CD4-positive, alpha-beta T cell (primary cell): ENCODE data around the gene ABLIM1. TPM values are rescaled to one million over a fixed set of nuclear protein-coding genes. Genes with fewer than 3 reads are reported as not detected.

Source experiments
- ATAC-seq: fragments of 200-7000 bp; cut with Tn5 transposase; one replicate; pipeline ENCODE4 v1.10.0; 2022; ENCODE audit warnings: mild to moderate bottlenecking; ENCODE audit not compliant: poor library complexity
- CTCF ChIA-PET: fragments of 350-600 bp; sonication (Branson Sonifier 250); formaldehyde crosslinking; loops from one replicate; lab custom pipeline; 2021; ENCODE audit warnings: antibody characterized with exemption, inconsistent platforms; lab: Charles Lee
- POLR2A ChIA-PET: fragments of 350-600 bp; sonication (Branson Sonifier 250); formaldehyde crosslinking; loops from one replicate; lab custom pipeline; 2021; ENCODE audit warnings: antibody characterized with exemption, inconsistent platforms; lab: Charles Lee
- DNase-seq, 14 experiments: peaks; one replicate each; pipeline ENCODE4 v3.0.0-alpha.2; 2013 to 2020; ENCODE audit warnings: mixed read lengths in 2 of 14
- H3K27ac ChIP-seq, 2 donors: one replicate each; pipeline versions ENCODE4 v1.5.1 to v1.7.0; 2013; ENCODE audit warnings: low read length in 2 of 2, low read depth in 1 of 2, mild to moderate bottlenecking in 1 of 2
- H3K27me3 ChIP-seq, 2 experiments: 1 replicate in 1 of 2; 2 replicates in 1 of 2; pipeline versions ENCODE4 v1.6.1 to v1.7.0; 2013; ENCODE audit warnings: low read length in 2 of 2, control low read depth in 1 of 2, mild to moderate bottlenecking in 1 of 2, moderate library complexity in 1 of 2; ENCODE audit not compliant: insufficient read depth in 2 of 2, control insufficient read depth in 1 of 2
- H3K36me3 ChIP-seq: one replicate; pipeline ENCODE4 v1.6.1; 2013; ENCODE audit warnings: low read length, control low read depth; ENCODE audit not compliant: insufficient read depth
- H3K4me1 ChIP-seq: one replicate; pipeline ENCODE4 v1.6.1; 2013; ENCODE audit warnings: low read length, control low read depth; ENCODE audit not compliant: insufficient read depth
- H3K4me3 ChIP-seq: one replicate; pipeline ENCODE4 v1.5.1; 2013; ENCODE audit warnings: mild to moderate bottlenecking, low read length, moderate library complexity
- H3K9me3 ChIP-seq, 2 experiments: 1 replicate in 1 of 2; 2 replicates in 1 of 2; pipeline versions ENCODE4 v1.6.1 to v1.7.0; 2013; ENCODE audit warnings: low read length in 2 of 2, mild to moderate bottlenecking in 2 of 2, control low read depth in 1 of 2, moderate library complexity in 1 of 2; ENCODE audit not compliant: control insufficient read depth in 1 of 2, insufficient read depth in 1 of 2
- H3K27ac Mint-ChIP-seq: one replicate; pipeline ENCODE4 v1.8.0; 2020; ENCODE audit warnings: mixed read lengths
- H3K27me3 Mint-ChIP-seq: one replicate; pipeline ENCODE4 v1.8.0; 2021; ENCODE audit warnings: mixed read lengths
- H3K36me3 Mint-ChIP-seq: one replicate; pipeline ENCODE4 v1.8.0; 2021; ENCODE audit warnings: low read depth, mixed read lengths
- H3K4me1 Mint-ChIP-seq: one replicate; pipeline ENCODE4 v1.8.0; 2021; ENCODE audit warnings: low read depth, mixed read lengths
- H3K4me3 Mint-ChIP-seq: one replicate; pipeline ENCODE4 v1.8.0; 2020; ENCODE audit warnings: mild to moderate bottlenecking, mixed read lengths
- H3K9me3 Mint-ChIP-seq: one replicate; pipeline ENCODE4 v1.8.0; 2020; ENCODE audit warnings: mixed read lengths
- CTCF ChIP-seq: fragments of 200-600 bp; IDR thresholded peaks from one replicate; pipeline ENCODE4 v1.8.0; 2022; ENCODE audit warnings: antibody characterized with exemption, mild to moderate bottlenecking
- intact Hi-C, 2 experiments: fragments of 100-400 bp; cut with DNase I in 1 of 2; cut with micrococcal nuclease in 1 of 2; formaldehyde crosslinking; loops; one replicate each; pipeline versions ENCODE4 v1.15.1 to v1.9.0; 2023 to 2025; cut with DNase I, micrococcal nuclease
- total RNA-seq, 174 experiments: library from RNA in 2 of 174; stranded (reverse) in 2 of 174; gene quantifications; one replicate each; pipeline ENCODE4 v1.2.3 and lab custom pipeline; 2021 to 2026

Gene ABLIM1
- total RNA-seq, 2 experiments from 2014 or later, result 217 to 224 TPM

- TF ChIP-seq CTCF, result no peak
- DNase-seq, result no peak
- ChIA-PET POLR2A (no interaction called here), CTCF (no interaction called here)
- Histone ChIP-seq H3K36me3 (no peaks in the 10 kb centered on the region), H3K27ac (no peak overlapping the region), H3K4me1 (no peaks in the 10 kb centered on the region), H3K27me3 (no peaks in the 10 kb centered on the region), H3K9me3 (no peaks in the 10 kb centered on the region), H3K4me3 (no peak overlapping the region)
- Mint-ChIP-seq H3K4me3 (no peak overlapping the region), H3K4me1 (no peaks in the 10 kb centered on the region), H3K27me3 (no peaks in the 10 kb centered on the region), H3K9me3 (no peaks in the 10 kb centered on the region), H3K36me3 (no peaks in the 10 kb centered on the region), H3K27ac (no peak overlapping the region)
- intact Hi-C loops, result loop anchor here in 1 of 2 experiments (1.0 kb wide), 1 partner anchor 26 kb away; no protein-coding TSS in a partner anchor
- no peak for ATAC-seq
Measured at GRCh38 chr10:114649217-114649903, 8.7 kb downstream of the ABLIM1 start.

- no peaks in the 10 kb centered on the region for H3K9me3 Mint-ChIP-seq
Measured at GRCh38 chr10:114648368-114648767, 9.7 kb downstream of the ABLIM1 start.

GRCh38 chr10:114647545-114648138, 10.4 kb downstream of the ABLIM1 start:
- no peaks in the 10 kb centered on the region for H3K9me3 ChIP-seq
- CTCF ChIA-PET, result interaction anchor here (1.2 kb wide), 1 partner anchor 343 kb away, joined by 3 read pairs; no protein-coding TSS in a partner anchor
- Mint-ChIP-seq H3K27ac (no peak overlapping the region), H3K4me1 (no peaks in the 10 kb centered on the region), H3K36me3 (no peaks in the 10 kb centered on the region), H3K4me3 (no peak overlapping the region), H3K27me3 (no peaks in the 10 kb centered on the region), H3K9me3 (no peaks in the 10 kb centered on the region)
- POLR2A ChIA-PET, result no interaction called here
- no peak overlapping the region for H3K4me3 ChIP-seq
- no peaks in the 10 kb centered on the region for H3K27me3 ChIP-seq
- no peaks in the 10 kb centered on the region for H3K36me3 ChIP-seq
- ATAC-seq (no peak), DNase-seq (no peak)
- no peak overlapping the region for H3K27ac ChIP-seq
- intact Hi-C loops, result no loop called here
- TF ChIP-seq CTCF, result no peak
- H3K4me1 ChIP-seq, result no peaks in the 10 kb centered on the region

More at GRCh38 chr10:114648368-114648767, 9.7 kb downstream of the ABLIM1 start:
- Histone ChIP-seq H3K4me3 (no peak overlapping the region), H3K27ac (no peak overlapping the region), H3K36me3 (no peaks in the 10 kb centered on the region), H3K9me3 (no peaks in the 10 kb centered on the region), H3K27me3 (no peaks in the 10 kb centered on the region), H3K4me1 (no peaks in the 10 kb centered on the region)
- DNase-seq, result no peak
- ChIA-PET POLR2A (no interaction called here), CTCF (interaction anchor here (1.2 kb wide), 1 partner anchor 344 kb away, joined by 3 read pairs; no protein-coding TSS in a partner anchor)
- Mint-ChIP-seq H3K27ac (no peak overlapping the region), H3K27me3 (no peaks in the 10 kb centered on the region), H3K4me3 (no peak overlapping the region), H3K4me1 (no peaks in the 10 kb centered on the region), H3K36me3 (no peaks in the 10 kb centered on the region)
- intact Hi-C loops, result no loop called here
- ATAC-seq, result no peak
- TF ChIP-seq CTCF, result no peak
